ENCODE data around the gene JMY. TPM values are rescaled to one million over a fixed set of nuclear protein-coding genes. Genes with fewer than 3 reads are reported as not detected.

JMY gene
- total and polyA plus RNA-seq, 2 of the 8 experiments (the other 6 are each of a cell fraction or from before 2014, with no cell fraction given) = 2.8 to 13.9 TPM

DNA sequence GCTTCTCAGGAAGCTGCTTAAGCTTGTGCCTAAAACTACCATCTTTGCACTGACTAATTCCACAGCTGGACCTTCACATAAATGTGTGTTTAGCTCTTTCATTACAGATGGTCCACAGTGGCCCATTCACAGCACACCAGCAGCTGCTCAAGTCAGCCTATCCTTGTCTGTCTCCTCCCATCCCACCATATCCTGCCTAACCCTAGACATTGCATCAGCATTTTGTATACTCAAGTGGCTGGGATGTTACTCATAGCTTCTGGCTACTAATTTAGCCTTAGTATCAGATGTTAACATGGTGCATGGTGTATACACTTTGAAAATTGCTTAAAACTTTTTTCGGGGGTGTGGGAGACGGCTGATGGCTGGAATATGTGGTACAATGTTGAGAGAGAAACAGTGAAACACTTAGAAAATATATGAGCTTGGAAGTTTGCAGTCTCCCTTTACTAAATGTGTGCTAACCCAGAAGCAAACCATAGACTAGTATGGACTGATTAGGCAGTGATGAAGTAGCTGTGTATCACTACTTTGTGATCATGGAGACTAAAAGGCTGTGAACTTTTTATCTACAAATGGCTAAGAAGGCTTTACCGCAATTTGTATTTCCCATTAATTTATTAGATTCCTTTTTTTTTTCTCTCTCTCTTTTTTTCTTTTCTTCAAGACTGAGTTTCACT lies 83.1 kb downstream of the JMY start:
- no peak overlapping the region for H3K18ac ChIP-seq (ENCODE audit: extremely low read depth, low read length)
- no peak overlapping the region for H3K4ac ChIP-seq (replicated peaks; ENCODE audit: insufficient read length, low read depth, low read length)
- H4K5ac ChIP-seq (ENCODE audit: insufficient read length, low read depth, low read length) = no peak overlapping the region
- no peaks in the 10 kb centered on the region for H3K9me3 ChIP-seq (ENCODE audit: insufficient read depth in 2 of 2, low read depth in 1 of 2, low read length in 1 of 2)
- POLR2A ChIA-PET (ENCODE audit: partially characterized antibody) = interaction anchor here (0.5 kb wide), 1 partner anchor 41 kb away, joined by 5 read pairs; no protein-coding TSS in a partner anchor
- H3K14ac ChIP-seq (ENCODE audit: insufficient read length) = no peak overlapping the region
- H3K27ac ChIP-seq (ENCODE audit: low read depth, low read length) = no peak overlapping the region
- H2BK20ac ChIP-seq (ENCODE audit: low read length) = no peak overlapping the region
- H2BK15ac ChIP-seq (ENCODE audit: low read length) = no peak overlapping the region
- H3K56ac ChIP-seq (replicated peaks; ENCODE audit: insufficient read length, low read depth, low read length) = no peak overlapping the region
- H2BK120ac ChIP-seq (replicated peaks; ENCODE audit: low read depth, low read length) = no peak overlapping the region
- no peak overlapping the region for H3K9ac ChIP-seq (replicated peaks in 1 of 4; ENCODE audit: extremely low read depth in 1 of 4, low read depth in 3 of 4, low read length in 3 of 4)
- H3K36me3 ChIP-seq (ENCODE audit: control insufficient read depth in 2 of 4, insufficient read depth in 4 of 4, low read length in 3 of 4) = peaks cover 1 to 42% (median 18%) of the 10 kb centered on the region in 4 experiments
- no peak for DNase-seq (ENCODE audit: low read depth in 1 of 2, low spot score in 2 of 2)
- H3K4me3 ChIP-seq (ENCODE audit: extremely low read depth in 1 of 4, insufficient read depth in 2 of 4, low read depth in 3 of 4, low read length in 4 of 4) = no peak overlapping the region
- no peak overlapping the region for H2AK5ac ChIP-seq (ENCODE audit: low read depth, low read length)
- no peak overlapping the region for H2BK5ac ChIP-seq (ENCODE audit: low read depth, low read length)
- no peak overlapping the region for H4K8ac ChIP-seq (ENCODE audit: extremely low read depth, insufficient read depth, low read length)
- no peaks in the 10 kb centered on the region for H3K27me3 ChIP-seq (replicated peaks in 1 of 4; ENCODE audit: control insufficient read depth in 3 of 4, extremely low read depth in 1 of 4, insufficient read depth in 3 of 4, low read length in 3 of 4)
- WGBS, 2 experiments (ENCODE audit: extremely low coverage in 1 of 2, insufficient coverage in 1 of 2, insufficient read length in 1 of 2, insufficient replicate concordance in 2 of 2, low coverage in 1 of 2, low lambda C conversion rate in 2 of 2, missing lambda C conversion rate in 1 of 2) = 95% methylated on average over 3 of the region's 3 CpGs; no CpG with 5 or more reads in 1 of the 2 experiments
- no peak overlapping the region for H3K23ac ChIP-seq (ENCODE audit: insufficient read length)
- H4K91ac ChIP-seq (replicated peaks; ENCODE audit: insufficient read length, low read length) = no peak overlapping the region
- no peaks in the 10 kb centered on the region for H3K4me1 ChIP-seq (replicated peaks in 1 of 4; ENCODE audit: control insufficient read depth in 3 of 4, insufficient read depth in 4 of 4, low read length in 3 of 4)
- CTCF ChIA-PET (ENCODE audit: partially characterized antibody) = interaction anchor here (0.6 to 1.4 kb wide), 7 partner anchors 13 to 506 kb away, joined by 3 to 6 read pairs (median 4); no protein-coding TSS in a partner anchor
- H3K23me2 ChIP-seq (ENCODE audit: low read depth, low read length) = no peaks in the 10 kb centered on the region
- no peak overlapping the region for H3K4me2 ChIP-seq (ENCODE audit: insufficient read depth in 1 of 2, low read depth in 2 of 2, low read length in 2 of 2)
- H2AFZ ChIP-seq (ENCODE audit: low read length) = no peak overlapping the region
- no peaks in the 10 kb centered on the region for H3K79me1 ChIP-seq (ENCODE audit: low read depth, low read length)
- no peaks in the 10 kb centered on the region for H4K20me1 ChIP-seq (replicated peaks in 1 of 2; ENCODE audit: control insufficient read depth in 1 of 2, insufficient read depth in 2 of 2, low read length in 2 of 2)
- no peak for FAIRE-seq
- no peak overlapping the region for H2BK12ac ChIP-seq (ENCODE audit: low read depth, low read length)
- H3K79me2 ChIP-seq (ENCODE audit: control insufficient read depth in 1 of 2, insufficient read depth in 2 of 2, low read length in 2 of 2) = no peaks in the 10 kb centered on the region
- TF ChIP-seq ATF2 (IDR thresholded peaks at IDR 0.05; ENCODE audit: low read length) = no peak
- no peak for TF ChIP-seq RXRA (IDR thresholded peaks at IDR 0.05; ENCODE audit: insufficient read depth, low read depth, low read length)
- TF ChIP-seq BCL11A (IDR thresholded peaks at IDR 0.05; ENCODE audit: low read depth in 2 of 2, low read length in 2 of 2) = no peak
- TF ChIP-seq RBBP5 (IDR thresholded peaks at IDR 0.05; ENCODE audit: borderline replicate concordance, low read depth, low read length) = no peak
- no peak for TF ChIP-seq TAF7 (optimal IDR thresholded peaks at IDR 0.05; ENCODE audit: borderline replicate concordance, low read depth, low read length)
- TF ChIP-seq CREB1 (IDR thresholded peaks at IDR 0.05) = no peak
- TF ChIP-seq EP300 (IDR thresholded peaks at IDR 0.05; ENCODE audit: borderline replicate concordance in 1 of 2, low read depth in 2 of 2, low read length in 2 of 2) = no peak
- no peak for TF ChIP-seq CBX5 (IDR thresholded peaks at IDR 0.05; ENCODE audit: low read depth, low read length)
- TF ChIP-seq KDM4A (IDR thresholded peaks at IDR 0.05; ENCODE audit: low read depth, low read length, severe bottlenecking) = no peak
- no peak for TF ChIP-seq JUN (IDR thresholded peaks at IDR 0.05; ENCODE audit: low read depth, low read length)
- TF ChIP-seq CTBP2 (IDR thresholded peaks at IDR 0.05; ENCODE audit: borderline replicate concordance, insufficient read depth, insufficient read length, low read length) = no peak
